Ectodermal cell (in vitro differentiated cells): ENCODE measurements around the gene MSRB3.

Source experiments
- H3K27ac ChIP-seq: 2 replicates; pipeline ENCODE4 v1.7.0; 2013; ENCODE audit warnings: mild to moderate bottlenecking, low read depth, low read length; ENCODE audit not compliant: insufficient read depth, poor library complexity, severe bottlenecking
- H3K27me3 ChIP-seq: 2 replicates; pipeline ENCODE4 v1.7.0; 2013; ENCODE audit warnings: mild to moderate bottlenecking, low read length; ENCODE audit not compliant: insufficient read depth, control insufficient read depth, poor library complexity, severe bottlenecking
- H3K36me3 ChIP-seq: one replicate; pipeline ENCODE4 v1.7.0; 2013; ENCODE audit warnings: low read length; ENCODE audit not compliant: control insufficient read depth, insufficient read depth
- H3K4me1 ChIP-seq: one replicate; pipeline ENCODE4 v1.7.0; 2013; ENCODE audit warnings: low read length; ENCODE audit not compliant: control insufficient read depth, insufficient read depth
- H3K4me3 ChIP-seq: 2 replicates; pipeline ENCODE4 v1.7.0; 2013; ENCODE audit warnings: low read depth, low read length, control low read depth; ENCODE audit not compliant: insufficient read depth
- H3K9me3 ChIP-seq: 2 replicates; pipeline ENCODE4 v1.7.0; 2013; ENCODE audit warnings: mild to moderate bottlenecking, low read length, moderate library complexity; ENCODE audit not compliant: control insufficient read depth
- WGBS, 2 experiments: methylation state at CpG; one replicate each; pipeline ENCODE4 v1.1.7; 2013; ENCODE audit warnings: missing lambda C conversion rate in 2 of 2; 5-methylcytosine and 5-hydroxymethylcytosine counted together

The MSRB3 gene

DNA sequence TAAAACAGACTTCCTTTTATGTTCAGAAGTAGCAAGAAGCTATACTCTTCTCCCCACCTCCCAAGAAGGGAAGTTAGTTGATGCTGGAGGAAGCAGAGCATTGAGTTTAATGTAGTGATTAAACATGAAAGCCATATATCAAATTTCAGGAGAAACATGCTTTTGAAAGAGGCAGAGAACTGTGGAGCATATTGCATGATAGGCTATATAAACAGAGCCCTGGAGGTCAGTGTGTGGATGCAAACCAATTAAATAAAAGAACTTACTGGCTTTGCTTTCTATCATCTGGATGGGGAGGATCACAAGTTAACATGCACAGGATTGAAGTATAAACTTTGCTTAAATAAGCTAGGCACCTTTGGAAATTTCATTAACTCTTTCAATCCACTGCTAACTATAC is 94.1 kb downstream of the MSRB3 start:
- no peaks in the 10 kb centered on the region for H3K27me3 ChIP-seq
- H3K4me3 ChIP-seq, result no peak overlapping the region
- H3K36me3 ChIP-seq, result no peaks in the 10 kb centered on the region
- no peaks in the 10 kb centered on the region for H3K4me1 ChIP-seq
- H3K9me3 ChIP-seq, result no peaks in the 10 kb centered on the region
- no peak overlapping the region for H3K27ac ChIP-seq

DNA sequence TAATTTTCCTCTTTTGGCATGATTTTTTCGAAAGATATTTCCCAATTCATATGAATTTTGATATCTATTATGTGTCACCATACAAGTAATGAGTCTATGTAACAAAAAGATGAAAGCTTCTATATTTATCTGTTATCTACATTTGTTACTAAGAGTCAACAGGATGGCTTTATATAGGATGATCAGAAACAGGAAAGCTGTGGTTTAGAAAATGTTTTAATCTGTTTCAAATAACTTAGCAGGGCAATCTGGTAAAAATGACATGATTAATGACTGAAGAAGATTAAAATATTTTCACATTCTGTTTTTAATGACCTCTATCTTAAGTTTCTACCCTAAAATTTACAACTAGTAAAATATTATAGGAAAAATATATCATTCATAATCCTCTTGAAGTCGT is 105.8 kb downstream of the MSRB3 start:
- H3K4me1 ChIP-seq, result no peaks in the 10 kb centered on the region
- H3K36me3 ChIP-seq, result no peaks in the 10 kb centered on the region
- H3K9me3 ChIP-seq, result no peaks in the 10 kb centered on the region
- 100% methylated on average over 1 of the region's 2 CpGs; no CpG with 5 or more reads in 1 of the 2 experiments for WGBS, 2 experiments
- H3K4me3 ChIP-seq, result no peak overlapping the region
- no peaks in the 10 kb centered on the region for H3K27me3 ChIP-seq
- H3K27ac ChIP-seq, result no peak overlapping the region

DNA sequence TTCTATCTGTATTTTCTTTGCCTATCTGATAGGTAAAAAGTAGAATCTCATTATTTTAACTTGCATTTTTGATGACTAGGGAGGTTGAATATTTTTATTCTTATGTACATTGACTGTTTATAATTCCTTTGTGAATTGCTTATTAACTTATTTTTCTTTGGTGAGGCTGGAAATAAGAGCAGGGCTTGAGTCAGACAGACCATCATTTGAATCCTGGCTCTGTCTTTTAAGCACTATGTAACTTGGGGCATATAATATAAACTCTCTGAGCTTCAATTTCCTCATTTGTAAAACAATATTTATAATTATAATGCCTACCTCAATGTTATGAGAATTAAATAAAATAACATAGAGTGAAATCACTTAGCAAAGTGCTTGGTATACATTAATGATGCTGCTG is 108.9 kb downstream of the MSRB3 start:
- no peak overlapping the region for H3K4me3 ChIP-seq
- no peaks in the 10 kb centered on the region for H3K27me3 ChIP-seq
- no peak overlapping the region for H3K27ac ChIP-seq

DNA sequence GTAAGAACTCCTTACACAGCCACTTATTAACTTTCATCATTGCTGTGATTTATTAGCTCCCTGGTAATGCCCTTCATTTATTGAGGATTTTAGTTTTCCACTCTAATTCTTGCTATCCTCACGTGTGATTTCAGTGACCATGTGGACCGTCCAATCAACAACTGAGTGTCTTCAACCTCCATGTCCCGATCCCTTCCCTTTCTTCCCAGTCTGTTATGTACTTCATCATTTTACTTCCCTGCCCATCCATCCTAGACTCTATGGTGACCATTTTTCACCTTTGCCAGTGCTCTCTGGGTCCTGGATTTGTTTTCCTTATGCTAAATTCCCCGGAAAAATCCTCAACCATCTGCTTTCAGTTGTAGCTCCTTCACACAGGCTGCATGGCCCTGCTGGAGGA is 111.0 kb downstream of the MSRB3 start:
- H3K36me3 ChIP-seq, result no peaks in the 10 kb centered on the region
- 67 to 71% methylated on average over 4 of the region's 4 CpGs for WGBS, 2 experiments
- no peaks in the 10 kb centered on the region for H3K9me3 ChIP-seq
- no peaks in the 10 kb centered on the region for H3K27me3 ChIP-seq
- H3K27ac ChIP-seq, result no peak overlapping the region
- H3K4me3 ChIP-seq, result no peak overlapping the region
- H3K4me1 ChIP-seq, result no peaks in the 10 kb centered on the region

More for the DNA sequence above, 108.9 kb downstream of the MSRB3 start:
- Histone ChIP-seq H3K9me3 (no peaks in the 10 kb centered on the region), H3K36me3 (no peaks in the 10 kb centered on the region), H3K4me1 (no peaks in the 10 kb centered on the region)

DNA sequence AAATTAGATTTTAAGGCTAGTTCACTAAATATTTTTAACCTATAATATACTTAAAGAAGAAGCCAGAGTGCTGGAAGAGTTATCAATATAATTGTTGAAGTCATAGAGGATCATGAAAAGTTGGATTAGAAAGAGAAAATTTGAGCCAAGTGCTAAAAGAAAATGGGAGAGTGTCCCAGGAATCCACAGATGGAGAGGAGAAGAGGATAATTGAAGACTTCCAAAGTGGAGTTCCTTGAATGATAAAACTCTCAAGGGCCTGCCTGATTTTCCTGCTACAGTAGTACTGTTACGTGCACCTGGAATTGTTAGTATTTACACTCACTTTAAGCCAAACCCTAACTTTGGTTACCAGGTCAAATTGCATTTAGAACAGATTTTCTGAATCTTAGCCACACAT is 113.2 kb downstream of the MSRB3 start:
- H3K9me3 ChIP-seq, result no peaks in the 10 kb centered on the region
- no peak overlapping the region for H3K27ac ChIP-seq
- H3K4me1 ChIP-seq, result no peaks in the 10 kb centered on the region
- WGBS, 2 experiments, result 94 to 100% methylated on average over 1 of the region's 1 CpG
- H3K36me3 ChIP-seq, result no peaks in the 10 kb centered on the region
- H3K27me3 ChIP-seq, result no peaks in the 10 kb centered on the region
- no peak overlapping the region for H3K4me3 ChIP-seq

DNA sequence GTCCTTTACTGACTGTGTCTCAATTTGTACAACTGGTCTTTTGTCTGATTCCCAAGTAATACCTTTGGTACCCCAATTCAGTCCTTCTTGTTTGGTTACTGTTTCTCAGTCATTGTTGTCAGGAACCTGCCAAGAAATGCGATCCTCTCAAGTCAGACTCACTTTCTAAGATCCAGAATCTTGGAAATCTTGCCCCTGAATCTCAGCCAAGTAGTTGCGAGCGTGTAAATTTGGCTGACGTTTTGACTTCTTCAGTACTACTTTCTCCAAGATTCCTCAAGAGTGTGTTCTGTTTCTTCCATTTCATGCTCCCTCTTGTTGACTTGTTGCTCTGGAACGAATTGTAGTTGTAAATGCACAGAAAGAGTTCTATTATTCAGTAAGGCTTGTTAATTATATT is 114.0 kb downstream of the MSRB3 start:
- WGBS, 2 experiments, result 88 to 93% methylated on average over 4 of the region's 5 CpGs
- no peak overlapping the region for H3K4me3 ChIP-seq
- H3K36me3 ChIP-seq, result no peaks in the 10 kb centered on the region
- H3K9me3 ChIP-seq, result no peaks in the 10 kb centered on the region
- H3K27ac ChIP-seq, result no peak overlapping the region
- H3K27me3 ChIP-seq, result no peaks in the 10 kb centered on the region
- no peaks in the 10 kb centered on the region for H3K4me1 ChIP-seq

DNA sequence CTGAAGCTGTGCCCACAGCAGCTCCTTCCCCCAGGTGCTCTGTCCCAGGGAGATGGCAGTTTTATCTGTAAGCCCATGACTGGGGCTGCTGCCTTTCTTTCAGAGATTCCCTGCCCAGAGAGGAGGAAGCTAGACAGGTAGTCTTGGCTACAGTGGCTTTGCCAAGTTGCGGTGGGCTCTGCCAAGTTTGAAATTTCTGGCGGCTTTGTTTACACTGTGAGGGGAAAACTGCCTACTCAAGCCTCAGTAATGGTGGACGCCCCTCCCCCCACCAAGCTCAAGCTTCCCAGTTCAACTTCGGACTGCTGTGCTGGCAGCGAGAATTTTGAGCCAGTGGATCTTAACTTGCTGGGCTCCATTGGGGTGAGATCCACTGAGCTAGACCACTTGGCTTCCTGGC is 124.7 kb downstream of the MSRB3 start:
- Histone ChIP-seq H3K27me3 (no peaks in the 10 kb centered on the region), H3K4me1 (no peaks in the 10 kb centered on the region), H3K4me3 (no peak overlapping the region), H3K36me3 (no peaks in the 10 kb centered on the region), H3K9me3 (no peaks in the 10 kb centered on the region), H3K27ac (no peak overlapping the region)
- WGBS, 2 experiments, result 93% methylated on average over 5 of the region's 5 CpGs

DNA sequence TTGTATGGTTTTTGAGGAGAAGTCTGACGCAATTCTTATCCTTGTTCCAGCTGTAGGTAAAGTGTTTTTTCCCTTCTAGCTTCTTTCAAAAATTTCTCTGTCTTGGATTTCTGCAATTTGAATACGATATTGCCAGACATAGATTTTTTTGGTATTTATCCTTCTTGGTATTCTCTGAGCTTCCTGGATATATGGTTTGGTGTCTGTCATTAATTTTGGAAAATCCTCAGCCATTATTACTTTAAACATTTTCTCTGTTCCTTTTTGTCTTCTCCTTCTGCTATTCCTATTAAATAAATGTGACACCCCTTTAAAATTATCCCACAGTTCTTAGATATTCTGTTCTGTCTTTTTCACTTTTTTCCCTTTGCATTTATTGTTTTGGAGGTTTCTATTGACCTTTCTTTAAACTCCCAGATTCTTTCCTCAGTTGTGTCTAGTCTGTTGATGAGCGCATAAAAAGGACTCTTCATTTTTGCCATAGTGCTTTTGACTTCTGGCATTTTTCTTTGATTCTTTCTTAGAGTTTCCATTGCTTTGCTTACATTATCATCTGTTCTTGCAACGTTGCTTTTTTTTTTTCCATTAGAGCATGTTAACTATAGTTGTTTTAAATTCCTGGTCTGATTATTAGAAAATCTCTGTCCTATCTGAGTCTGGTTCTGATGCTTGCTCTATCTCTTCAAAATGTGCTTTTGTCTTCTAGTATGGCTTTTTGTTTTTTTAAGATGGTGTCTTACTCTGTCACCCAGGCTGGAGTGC is 129.1 kb downstream of the MSRB3 start:
- H3K27me3 ChIP-seq, result no peaks in the 10 kb centered on the region
- 83 to 100% methylated on average over 2 to 4 of the region's 4 CpGs for WGBS, 2 experiments
- H3K4me3 ChIP-seq, result no peak overlapping the region
- no peak overlapping the region for H3K27ac ChIP-seq
- no peaks in the 10 kb centered on the region for H3K4me1 ChIP-seq
- H3K9me3 ChIP-seq, result no peaks in the 10 kb centered on the region
- no peaks in the 10 kb centered on the region for H3K36me3 ChIP-seq

DNA sequence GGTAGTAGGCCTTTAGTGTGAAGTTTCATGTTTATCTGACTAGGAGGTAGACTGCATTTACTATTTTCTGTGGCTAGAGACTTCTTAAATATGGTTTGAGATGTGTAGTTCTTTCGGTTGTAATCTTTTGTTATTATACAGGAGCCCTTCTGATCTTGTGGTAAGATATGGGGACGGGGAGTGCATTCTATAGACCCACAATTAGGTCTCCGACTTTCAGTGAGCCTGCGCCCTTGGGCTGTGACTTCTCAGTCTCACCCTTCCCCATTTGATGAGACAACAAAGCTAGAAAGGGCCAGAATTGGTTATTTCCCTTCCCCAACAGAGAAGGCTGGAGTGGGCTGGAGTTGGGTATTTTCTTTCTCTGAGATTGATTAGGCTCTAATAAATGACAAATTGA is 130.0 kb downstream of the MSRB3 start:
- WGBS, 2 experiments, result 94 to 97% methylated on average over 4 of the region's 4 CpGs
- no peak overlapping the region for H3K27ac ChIP-seq
- no peaks in the 10 kb centered on the region for H3K36me3 ChIP-seq
- no peaks in the 10 kb centered on the region for H3K9me3 ChIP-seq
- H3K27me3 ChIP-seq, result no peaks in the 10 kb centered on the region
- H3K4me1 ChIP-seq, result no peaks in the 10 kb centered on the region
- H3K4me3 ChIP-seq, result no peak overlapping the region

DNA sequence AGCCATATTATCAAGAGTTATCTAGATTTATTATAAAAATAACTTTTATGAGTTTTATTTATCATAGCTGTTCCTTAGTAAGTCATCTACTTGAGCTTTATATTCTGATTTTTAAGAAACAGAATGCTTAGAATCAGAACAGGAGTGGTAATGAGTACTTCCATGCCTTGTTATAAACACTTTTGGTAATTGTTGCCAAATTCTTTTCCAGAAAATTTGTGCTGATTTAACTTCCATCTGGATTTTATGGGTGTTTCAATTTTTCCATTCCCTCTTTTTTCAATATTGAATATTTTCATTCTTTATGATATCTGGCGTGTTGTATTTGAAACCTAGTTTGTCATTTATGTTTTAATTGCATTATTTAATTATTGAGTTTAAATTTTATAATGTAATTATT is 131.2 kb downstream of the MSRB3 start:
- H3K27me3 ChIP-seq, result no peaks in the 10 kb centered on the region
- no CpG with 5 or more reads among the region's 1 CpG for WGBS, 2 experiments
- H3K4me1 ChIP-seq, result no peaks in the 10 kb centered on the region
- no peaks in the 10 kb centered on the region for H3K9me3 ChIP-seq
- no peak overlapping the region for H3K27ac ChIP-seq
- H3K4me3 ChIP-seq, result no peak overlapping the region
- H3K36me3 ChIP-seq, result no peaks in the 10 kb centered on the region

DNA sequence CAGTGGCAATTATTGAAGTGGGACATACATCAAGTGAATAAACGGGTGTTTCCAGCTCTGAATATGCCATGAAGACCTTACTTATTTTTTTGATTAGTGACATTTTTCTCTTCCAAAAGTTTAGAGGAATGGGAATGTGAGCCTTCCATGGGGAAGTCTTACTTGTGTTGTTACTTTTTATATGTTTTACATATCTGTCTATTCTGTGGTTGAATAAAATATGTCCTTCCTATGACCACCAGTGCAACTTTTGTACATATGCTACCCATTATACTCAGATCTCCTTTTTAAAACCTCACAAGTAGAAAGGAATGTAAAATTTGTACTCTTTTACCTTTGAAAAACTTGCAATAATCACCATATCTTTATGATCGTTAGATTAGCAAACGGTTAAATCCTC is 132.7 kb downstream of the MSRB3 start:
- H3K27me3 ChIP-seq, result no peaks in the 10 kb centered on the region
- H3K9me3 ChIP-seq, result no peaks in the 10 kb centered on the region
- 93 to 100% methylated on average over 1 to 3 of the region's 3 CpGs for WGBS, 2 experiments
- no peak overlapping the region for H3K27ac ChIP-seq
- H3K36me3 ChIP-seq, result no peaks in the 10 kb centered on the region
- no peak overlapping the region for H3K4me3 ChIP-seq
- no peaks in the 10 kb centered on the region for H3K4me1 ChIP-seq
